HEK293 (cell line): Measurements from ENCODE around the gene DAP.

Experiments used
- CTCF ChIP-seq: fragments of 450-650 bp; formaldehyde crosslinking; IDR thresholded peaks from 2 replicates; pipeline ENCODE4 v1.5.1; 2016; ENCODE audit warnings: missing biosample characterization, missing genetic modification characterization
- ZBTB1 ChIP-seq: fragments of 450-650 bp; formaldehyde crosslinking; IDR thresholded peaks from 2 replicates; pipeline ENCODE4 v1.5.1; 2016; ENCODE audit warnings: missing biosample characterization, missing genetic modification characterization
- ZBTB48 ChIP-seq: fragments of 450-650 bp; formaldehyde crosslinking; IDR thresholded peaks from 2 replicates; pipeline ENCODE4 v1.5.1; 2016; ENCODE audit warnings: missing biosample characterization, missing genetic modification characterization
- ZNF23 ChIP-seq: fragments of 450-650 bp; formaldehyde crosslinking; IDR thresholded peaks from 2 replicates; pipeline ENCODE4 v1.5.1; 2016; ENCODE audit warnings: missing biosample characterization, missing genetic modification characterization, borderline replicate concordance
- ZNF362 ChIP-seq: fragments of 450-650 bp; formaldehyde crosslinking; IDR thresholded peaks from 2 replicates; pipeline ENCODE4 v1.5.1; 2016; ENCODE audit warnings: missing biosample characterization, missing genetic modification characterization

GRCh38 chr5:10734037-10734709 lies 26.9 kb downstream of the DAP start:
- TF ChIP-seq ZBTB48 (tag by site-specific recombination) (no peak), ZNF362 (tag by site-specific recombination) (no peak), ZBTB1 (tag by site-specific recombination) (no peak), CTCF (no peak), ZNF23 (tag by site-specific recombination) (no peak)
